Epithelial cell of esophagus (primary cell): Measurements from ENCODE around the gene IL1RAPL1.

Experiments used
- DNase-seq: peaks from one replicate; pipeline ENCODE4 v3.0.0; 2010; ENCODE audit warnings: low read depth
- H3K4me3 ChIP-seq: 2 replicates; pipeline ENCODE4 v1.5.1; 2011; ENCODE audit warnings: mild to moderate bottlenecking, low read length, control low read depth
- CTCF ChIP-seq: IDR thresholded peaks from 2 replicates; pipeline ENCODE4 v1.5.1; 2011; ENCODE audit warnings: low read depth, mild to moderate bottlenecking, low read length, control low read depth, inconsistent platforms; ENCODE audit not compliant: insufficient read depth; ENCODE audit errors: missing control alignments

IL1RAPL1 gene

GRCh38 chrX:29726811-29727210, 1139.6 kb downstream of the IL1RAPL1 start:
- no peak for DNase-seq
- TF ChIP-seq CTCF: no peak
- H3K4me3 ChIP-seq: no peak overlapping the region

DNA sequence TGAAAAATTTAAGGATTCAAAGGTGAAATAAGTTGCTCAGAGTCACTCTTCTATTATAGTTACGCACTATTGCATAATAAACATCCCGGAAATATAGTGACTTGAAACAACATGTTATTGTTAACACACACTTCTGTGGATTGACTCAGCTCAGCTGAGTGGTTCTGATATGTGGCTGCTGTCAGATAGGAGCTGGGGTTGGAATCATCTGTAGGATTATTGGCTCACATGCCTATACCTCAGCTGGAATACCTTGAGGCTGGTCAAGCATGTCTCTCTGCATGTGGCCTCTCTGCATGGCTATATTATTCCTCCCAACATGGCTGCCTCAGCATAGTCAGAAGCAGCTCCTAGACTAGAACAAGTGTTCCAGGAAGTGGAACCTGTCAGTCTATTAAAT, 1141.4 kb downstream of the IL1RAPL1 start:
- no peak for TF ChIP-seq CTCF
- DNase-seq: peak; percentile 79
- H3K4me3 ChIP-seq: no peak overlapping the region

DNA sequence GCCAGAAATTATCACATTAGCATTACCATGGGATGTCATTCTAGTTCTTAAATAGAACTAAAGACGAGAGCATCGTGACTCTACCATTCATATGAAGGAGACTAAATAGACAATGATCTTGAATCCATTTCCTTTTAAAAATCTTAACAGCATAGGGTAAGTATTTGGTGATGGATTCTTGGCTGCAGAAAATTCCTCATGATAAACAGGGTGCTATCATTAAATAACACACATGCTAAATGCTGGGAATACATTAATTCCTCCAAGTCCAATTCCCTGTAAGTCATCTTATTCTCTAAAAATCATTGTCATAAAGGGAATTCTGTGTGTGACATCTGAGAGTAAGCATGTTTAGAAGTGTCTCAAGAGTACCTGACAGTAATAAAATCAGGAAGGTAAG, 1157.7 kb downstream of the IL1RAPL1 start:
- DNase-seq: no peak
- H3K4me3 ChIP-seq: no peak overlapping the region
- no peak for TF ChIP-seq CTCF

- no peak for DNase-seq
- TF ChIP-seq CTCF: no peak
- H3K4me3 ChIP-seq: no peak overlapping the region
Measured at GRCh38 chrX:29746326-29746725, 1159.1 kb downstream of the IL1RAPL1 start.

DNA sequence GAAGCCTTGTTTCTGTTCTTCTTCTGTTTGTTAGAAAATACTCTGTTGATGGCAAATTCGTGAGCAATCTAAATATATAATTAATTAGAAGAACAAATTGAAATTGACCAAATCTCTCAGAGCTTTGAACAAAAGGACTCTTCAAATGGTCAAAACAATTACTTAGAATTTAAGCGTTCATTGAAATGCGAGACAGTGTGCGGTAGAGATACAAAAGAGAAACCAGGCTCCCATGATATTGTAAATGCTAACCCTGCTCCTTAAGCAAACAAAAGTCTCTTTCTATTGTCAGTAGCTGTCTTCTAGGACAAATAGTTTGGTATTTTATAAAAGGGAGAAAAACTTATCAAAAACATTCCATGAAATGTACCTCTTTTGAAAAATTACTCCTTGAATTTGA, 1174.8 kb downstream of the IL1RAPL1 start:
- TF ChIP-seq CTCF: no peak
- DNase-seq: no peak
- no peak overlapping the region for H3K4me3 ChIP-seq

DNA sequence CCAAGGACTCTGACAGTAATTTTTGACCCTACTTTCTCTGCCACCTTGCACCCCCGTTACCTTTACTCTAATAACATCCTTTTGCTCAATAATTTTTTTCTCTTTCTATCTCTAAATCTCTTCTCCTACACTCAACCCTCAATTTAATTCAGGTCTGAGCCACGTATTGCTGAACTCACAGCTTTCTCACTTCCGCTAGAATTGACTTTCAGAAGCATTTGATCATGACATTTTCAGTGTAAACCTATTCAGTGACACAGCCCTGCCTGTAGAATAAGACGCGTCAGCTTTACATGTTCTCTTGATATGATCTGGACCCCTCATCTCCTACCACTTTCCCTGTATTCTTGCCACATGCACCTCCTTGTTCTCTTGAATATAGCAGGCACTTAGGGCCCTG, 1188.6 kb downstream of the IL1RAPL1 start:
- no peak for TF ChIP-seq CTCF
- H3K4me3 ChIP-seq: no peak overlapping the region
- no peak for DNase-seq

- no peak overlapping the region for H3K4me3 ChIP-seq
- TF ChIP-seq CTCF: no peak
- DNase-seq: no peak
Measured at GRCh38 chrX:29787656-29788055, 1200.4 kb downstream of the IL1RAPL1 start.
